ENCODE measurements around the gene TFPI. TPM values are rescaled to one million over a fixed set of nuclear protein-coding genes. Genes with fewer than 3 reads are reported as not detected.
"Not testable (repeated sequence)": the region's sequence is repeated elsewhere in the genome, so short reads cannot be mapped to it uniquely, and the experiment has no call there.

Gene TFPI
- total RNA-seq, 1 donor from 2014 or later, result 0.50 TPM

DNA sequence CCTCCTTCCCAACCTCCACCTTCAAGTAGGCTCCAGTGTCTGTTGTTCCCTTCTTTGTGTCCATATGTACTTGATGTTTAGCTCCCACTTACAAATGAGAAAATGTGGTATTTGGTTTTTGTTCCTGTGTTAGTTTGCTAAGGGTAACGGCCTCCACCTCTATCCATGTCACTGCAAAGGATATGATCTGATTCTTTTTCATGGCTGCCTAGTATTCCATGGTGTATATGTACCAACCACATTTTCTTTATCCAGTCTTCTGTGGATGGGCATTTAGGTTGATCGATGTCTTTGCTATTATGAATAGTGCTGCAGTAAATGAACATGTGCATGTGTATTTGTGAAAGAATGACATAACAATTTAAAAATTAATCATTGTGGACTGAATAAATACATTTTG lies 19.5 kb upstream of the TFPI start:
- Mint-ChIP-seq H3K9me3 (no peaks in the 10 kb centered on the region), H3K27ac (no peak overlapping the region), H3K4me3 (ENCODE audit: low read depth) (no peak overlapping the region), H3K27me3 (ENCODE audit: low read depth) (peaks cover 7% of the 10 kb centered on the region), H3K36me3 (ENCODE audit: low read depth) (no peaks in the 10 kb centered on the region), H3K4me1 (ENCODE audit: low read depth) (no peaks in the 10 kb centered on the region)
- intact Hi-C loops (cut with micrococcal nuclease), result no loop called here
- DNase-seq (ENCODE audit: low spot score), result no peak

DNA sequence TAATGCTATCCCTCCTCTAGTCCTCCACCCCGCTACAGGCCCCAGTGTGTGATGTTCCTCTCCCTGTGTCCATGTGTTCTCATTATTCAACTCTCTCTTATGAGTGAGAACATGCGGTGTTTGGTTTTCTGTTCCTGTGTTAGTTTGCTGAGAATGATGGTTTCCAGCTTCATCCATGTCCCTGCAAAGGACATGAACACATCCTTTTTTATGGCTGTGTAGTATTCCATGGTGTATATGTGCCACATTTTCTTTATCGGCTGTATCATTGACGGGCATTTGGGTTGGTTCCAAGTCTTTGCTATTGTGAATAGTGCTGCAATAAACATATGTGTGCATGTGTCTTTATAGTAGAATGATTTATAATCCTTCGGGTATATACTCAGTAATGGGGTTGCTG lies 17.8 kb upstream of the TFPI start:
- H3K27me3 Mint-ChIP-seq (ENCODE audit: low read depth); H3K27ac Mint-ChIP-seq; DNase-seq (ENCODE audit: low spot score); H3K4me1 Mint-ChIP-seq (ENCODE audit: low read depth); H3K4me3 Mint-ChIP-seq (ENCODE audit: low read depth); H3K9me3 Mint-ChIP-seq; H3K36me3 Mint-ChIP-seq (ENCODE audit: low read depth); intact Hi-C loops (cut with micrococcal nuclease): not testable (repeated sequence)

DNA sequence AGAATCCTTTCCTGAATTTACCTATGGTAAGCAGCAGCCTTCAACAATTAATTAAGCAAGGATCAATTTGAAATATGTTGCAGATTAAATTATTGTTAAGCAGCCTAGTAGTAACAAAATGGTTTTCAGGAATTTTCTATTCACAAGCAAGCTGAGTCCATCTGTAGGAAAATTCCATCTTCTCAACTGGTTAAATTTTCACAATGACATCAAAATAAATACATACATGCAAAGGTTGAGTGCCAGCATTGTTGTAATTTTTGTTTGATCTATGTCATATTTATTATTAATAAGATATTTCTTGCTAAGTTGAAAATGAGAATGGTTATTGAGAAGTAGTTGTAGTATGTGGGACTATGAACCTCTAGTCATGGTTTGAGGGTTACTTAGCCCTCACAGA lies 15.3 kb upstream of the TFPI start:
- Mint-ChIP-seq H3K4me3 (ENCODE audit: low read depth) (no peak overlapping the region), H3K4me1 (ENCODE audit: low read depth) (no peaks in the 10 kb centered on the region), H3K9me3 (no peaks in the 10 kb centered on the region), H3K27ac (no peak overlapping the region), H3K27me3 (ENCODE audit: low read depth) (peaks cover 8% of the 10 kb centered on the region), H3K36me3 (ENCODE audit: low read depth) (no peaks in the 10 kb centered on the region)
- DNase-seq (ENCODE audit: low spot score), result no peak
- intact Hi-C loops (cut with micrococcal nuclease), result no loop called here

DNA sequence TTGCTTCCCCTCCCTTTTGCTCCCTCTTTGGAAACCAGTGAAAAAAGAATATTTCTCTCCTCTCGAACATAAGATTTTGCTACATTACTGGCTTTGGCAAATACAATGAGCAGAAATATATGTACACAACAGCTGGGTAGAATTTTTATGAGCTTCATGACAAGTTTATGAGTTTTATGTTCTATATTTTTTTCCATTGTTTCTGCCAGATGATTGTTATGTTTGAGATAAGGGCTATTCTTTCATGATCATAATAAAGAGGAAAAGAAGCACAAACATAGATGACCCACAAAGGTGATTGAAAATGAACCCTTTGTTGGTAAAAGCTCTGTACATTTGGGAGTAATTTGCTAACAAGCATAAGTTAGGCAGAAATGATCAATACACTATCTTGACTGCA lies 14.8 kb upstream of the TFPI start:
- H3K4me3 Mint-ChIP-seq (ENCODE audit: low read depth), result no peak overlapping the region
- peaks cover 8% of the 10 kb centered on the region for H3K27me3 Mint-ChIP-seq (ENCODE audit: low read depth)

DNA sequence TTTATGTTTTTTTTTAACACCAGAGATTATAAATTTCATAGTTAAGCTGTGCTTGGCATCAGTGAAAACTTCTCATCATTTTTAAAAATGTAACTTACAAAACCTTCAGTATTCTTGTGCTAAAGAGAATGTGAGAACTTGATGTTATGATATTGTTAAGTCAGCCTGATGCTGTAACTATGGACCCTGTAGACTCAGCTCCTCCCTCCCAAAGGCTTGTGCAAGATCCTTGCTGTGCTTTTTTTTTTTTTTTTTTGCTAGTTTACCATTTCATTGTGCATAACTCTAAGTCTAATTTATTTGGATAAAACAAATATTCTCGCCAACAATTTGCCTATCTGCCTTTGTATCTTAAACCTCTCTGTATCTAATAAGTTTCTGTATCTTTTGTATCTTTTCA lies 12.9 kb upstream of the TFPI start:
- Mint-ChIP-seq H3K4me1 (ENCODE audit: low read depth) (no peaks in the 10 kb centered on the region), H3K27me3 (ENCODE audit: low read depth) (peaks cover 8% of the 10 kb centered on the region), H3K36me3 (ENCODE audit: low read depth) (no peaks in the 10 kb centered on the region), H3K4me3 (ENCODE audit: low read depth) (no peak overlapping the region), H3K9me3 (no peaks in the 10 kb centered on the region), H3K27ac (no peak overlapping the region)
- no peak for DNase-seq (ENCODE audit: low spot score)
- intact Hi-C loops (cut with micrococcal nuclease), result no loop called here

More for the DNA sequence above, 14.8 kb upstream of the TFPI start:
- no peaks in the 10 kb centered on the region for H3K36me3 Mint-ChIP-seq (ENCODE audit: low read depth)
- no peaks in the 10 kb centered on the region for H3K9me3 Mint-ChIP-seq
- no peak for DNase-seq (ENCODE audit: low spot score)
- no peak overlapping the region for H3K27ac Mint-ChIP-seq
- intact Hi-C loops (cut with micrococcal nuclease), result no loop called here
- no peaks in the 10 kb centered on the region for H3K4me1 Mint-ChIP-seq (ENCODE audit: low read depth)

DNA sequence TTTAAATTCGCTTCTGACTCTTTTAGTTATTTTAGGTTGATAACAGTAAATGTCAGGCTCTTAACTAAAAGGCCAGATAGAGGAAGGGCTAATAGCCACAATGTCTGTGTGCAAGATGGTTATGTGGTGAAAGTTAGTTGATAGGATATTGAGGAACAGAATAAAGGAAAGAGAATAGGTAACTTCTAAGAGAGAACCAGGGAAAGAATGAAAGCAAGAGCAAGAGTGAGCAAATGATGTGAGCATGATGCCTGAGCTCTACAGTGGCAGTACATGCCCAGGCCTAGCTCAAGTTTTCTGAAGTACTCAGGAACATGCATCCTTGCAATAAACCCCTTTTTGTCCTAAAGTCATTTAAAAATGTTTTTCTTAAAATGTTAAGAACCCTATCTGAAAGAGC lies 12.5 kb upstream of the TFPI start:
- no peak overlapping the region for H3K4me3 Mint-ChIP-seq (ENCODE audit: low read depth)
- intact Hi-C loops (cut with micrococcal nuclease), result no loop called here
- no peaks in the 10 kb centered on the region for H3K36me3 Mint-ChIP-seq (ENCODE audit: low read depth)
- no peak overlapping the region for H3K27ac Mint-ChIP-seq
- DNase-seq (ENCODE audit: low spot score), result no peak
- H3K4me1 Mint-ChIP-seq (ENCODE audit: low read depth), result no peaks in the 10 kb centered on the region
- H3K9me3 Mint-ChIP-seq, result no peaks in the 10 kb centered on the region
- H3K27me3 Mint-ChIP-seq (ENCODE audit: low read depth), result peaks cover 8% of the 10 kb centered on the region

DNA sequence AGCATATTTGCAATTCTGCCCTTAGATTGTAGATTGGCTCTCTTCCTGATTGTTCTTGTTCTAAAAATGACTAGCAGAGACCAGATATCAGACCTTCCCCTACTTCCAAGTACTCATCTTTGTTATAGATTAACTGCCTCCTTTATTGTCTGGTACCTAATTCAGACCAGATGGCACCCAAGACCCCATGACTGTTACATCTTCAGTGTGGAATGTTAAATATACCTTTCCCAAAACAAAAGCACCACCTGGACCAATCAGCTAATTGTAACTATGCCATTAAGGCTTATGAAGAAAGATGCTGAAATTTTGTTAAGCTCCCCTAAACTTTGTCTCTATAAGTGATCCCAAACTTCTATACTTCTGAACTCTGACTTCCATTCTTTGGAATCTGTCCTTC lies 12.0 kb upstream of the TFPI start:
- no peaks in the 10 kb centered on the region for H3K4me1 Mint-ChIP-seq (ENCODE audit: low read depth)
- no peak overlapping the region for H3K4me3 Mint-ChIP-seq (ENCODE audit: low read depth)
- no peak for DNase-seq (ENCODE audit: low spot score)
- intact Hi-C loops (cut with micrococcal nuclease), result no loop called here
- no peak overlapping the region for H3K27ac Mint-ChIP-seq
- H3K9me3 Mint-ChIP-seq, result no peaks in the 10 kb centered on the region
- peaks cover 8% of the 10 kb centered on the region for H3K27me3 Mint-ChIP-seq (ENCODE audit: low read depth)
- no peaks in the 10 kb centered on the region for H3K36me3 Mint-ChIP-seq (ENCODE audit: low read depth)

DNA sequence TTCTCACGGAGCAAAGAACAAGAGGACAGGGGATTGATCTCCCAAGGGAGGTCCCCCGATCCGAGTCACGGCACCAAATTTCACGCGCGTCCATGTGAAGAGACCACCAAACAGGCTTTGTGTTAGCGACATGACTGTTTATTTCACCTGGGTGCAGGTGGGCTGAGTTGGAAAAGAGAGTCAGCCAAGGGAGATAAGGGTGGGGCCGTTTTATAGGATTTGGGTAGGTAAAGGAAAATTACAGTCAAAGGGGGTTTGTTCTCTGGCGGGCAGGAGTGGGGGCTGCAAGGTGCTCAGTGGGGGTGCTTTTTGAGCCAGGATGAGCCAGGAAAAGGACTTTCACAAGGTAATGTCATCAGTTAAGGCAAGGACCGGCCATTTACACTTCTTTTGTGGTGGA lies 11.4 kb upstream of the TFPI start:
- DNase-seq (ENCODE audit: low spot score); H3K9me3 Mint-ChIP-seq; H3K4me3 Mint-ChIP-seq (ENCODE audit: low read depth); intact Hi-C loops (cut with micrococcal nuclease); H3K27ac Mint-ChIP-seq; H3K4me1 Mint-ChIP-seq (ENCODE audit: low read depth); H3K36me3 Mint-ChIP-seq (ENCODE audit: low read depth); H3K27me3 Mint-ChIP-seq (ENCODE audit: low read depth): not testable (repeated sequence)

DNA sequence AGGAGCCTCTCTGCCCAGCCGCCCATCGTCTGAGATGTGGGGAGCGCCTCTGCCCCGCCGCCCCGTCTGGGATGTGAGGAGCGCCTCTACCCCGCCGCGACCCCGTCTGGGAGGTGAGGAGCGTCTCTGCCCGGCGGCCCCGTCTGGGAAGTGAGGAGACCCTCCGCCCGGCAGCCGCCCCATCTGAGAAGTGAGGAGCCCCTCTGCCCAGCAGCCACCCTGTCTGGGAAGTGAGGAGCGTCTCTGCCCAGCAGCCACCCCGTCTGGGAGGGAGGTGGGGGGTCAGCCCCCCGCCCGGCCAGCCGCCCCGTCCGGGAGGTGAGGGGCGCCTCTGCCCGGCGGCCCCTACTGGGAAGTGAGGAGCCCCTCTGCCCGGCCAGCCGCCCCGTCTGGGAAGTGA lies 2.3 kb upstream of the TFPI start:
- H3K9me3 Mint-ChIP-seq; DNase-seq (ENCODE audit: low spot score); H3K27me3 Mint-ChIP-seq (ENCODE audit: low read depth); H3K27ac Mint-ChIP-seq; H3K4me3 Mint-ChIP-seq (ENCODE audit: low read depth); H3K36me3 Mint-ChIP-seq (ENCODE audit: low read depth); intact Hi-C loops (cut with micrococcal nuclease): not testable (repeated sequence)
- H3K4me1 Mint-ChIP-seq (ENCODE audit: low read depth), result peaks cover 12% of the 10 kb centered on the region

DNA sequence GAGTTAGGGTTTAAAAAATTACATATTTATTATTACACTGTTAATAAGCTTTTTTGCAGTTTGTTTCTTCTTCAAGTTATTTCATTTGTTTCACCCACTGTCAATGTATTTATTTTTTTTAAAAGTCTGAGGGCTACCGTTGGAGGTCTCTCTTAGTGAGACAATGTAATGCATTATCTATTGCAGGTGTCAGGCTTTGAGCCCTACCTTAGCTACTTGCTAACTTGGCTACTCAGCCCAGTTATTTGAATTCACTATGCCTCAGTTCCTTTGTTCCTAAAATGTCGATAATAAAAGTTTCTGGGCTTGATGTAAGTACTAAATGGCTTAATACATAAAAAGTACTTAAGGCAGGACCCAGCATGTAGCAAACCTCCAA lies 458 bp upstream of the TFPI start:
- peaks cover 12% of the 10 kb centered on the region for H3K4me1 Mint-ChIP-seq (ENCODE audit: low read depth)
- no peak for DNase-seq (ENCODE audit: low spot score)
- no peaks in the 10 kb centered on the region for H3K36me3 Mint-ChIP-seq (ENCODE audit: low read depth)
- H3K27ac Mint-ChIP-seq, result no peak overlapping the region
- H3K4me3 Mint-ChIP-seq (ENCODE audit: low read depth), result no peak overlapping the region
- intact Hi-C loops (cut with micrococcal nuclease), result no loop called here
- H3K9me3 Mint-ChIP-seq, result no peaks in the 10 kb centered on the region
- H3K27me3 Mint-ChIP-seq (ENCODE audit: low read depth), result peaks cover 11% of the 10 kb centered on the region

DNA sequence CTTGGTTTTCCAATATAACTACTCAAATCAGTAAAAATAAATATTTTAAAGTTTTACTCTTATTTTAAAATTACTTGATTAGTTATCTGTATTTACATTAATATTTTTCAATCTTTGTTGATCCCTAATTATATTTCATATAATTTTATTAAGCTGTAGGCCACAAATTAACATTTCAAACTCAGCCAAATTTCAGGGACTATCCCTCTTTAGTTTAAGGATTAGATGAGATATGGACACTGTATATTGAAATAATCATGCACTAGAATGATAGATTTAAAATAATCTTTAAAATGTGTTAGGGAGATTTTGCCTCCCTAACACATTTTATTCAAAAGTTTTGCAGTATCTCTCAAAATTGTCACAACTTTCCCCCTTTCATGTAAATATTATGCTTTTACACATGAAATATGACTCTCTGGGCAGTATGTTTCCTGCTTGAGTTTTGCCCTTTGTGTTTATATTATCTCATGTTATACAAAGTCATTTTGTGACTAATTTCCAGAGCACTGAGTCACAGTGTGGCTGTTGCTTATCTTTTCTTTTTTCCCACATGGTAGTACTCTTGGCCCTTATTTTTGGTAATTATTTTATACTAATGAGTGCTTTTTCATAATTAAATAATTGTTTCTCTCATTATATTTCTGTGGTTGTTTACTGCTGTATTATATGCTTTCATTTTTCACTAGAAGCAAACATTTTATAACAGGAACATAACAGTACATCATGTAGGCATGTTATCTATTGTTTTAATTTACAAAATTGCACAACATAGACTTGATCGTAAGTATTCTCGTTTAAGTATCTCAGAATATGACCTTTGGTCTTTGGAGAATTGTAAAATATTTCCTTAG lies 1.2 kb downstream of the TFPI start:
- Mint-ChIP-seq H3K27ac (no peak overlapping the region), H3K4me3 (ENCODE audit: low read depth) (no peak overlapping the region), H3K4me1 (ENCODE audit: low read depth) (peaks cover 12% of the 10 kb centered on the region), H3K27me3 (ENCODE audit: low read depth) (peaks cover 20% of the 10 kb centered on the region), H3K36me3 (ENCODE audit: low read depth) (no peaks in the 10 kb centered on the region), H3K9me3 (no peaks in the 10 kb centered on the region)
- intact Hi-C loops (cut with micrococcal nuclease), result loop anchor here (1.0 to 2.0 kb wide), 2 partner anchors 33 to 42 kb away; no protein-coding TSS in a partner anchor
- DNase-seq (ENCODE audit: low spot score), result no peak

DNA sequence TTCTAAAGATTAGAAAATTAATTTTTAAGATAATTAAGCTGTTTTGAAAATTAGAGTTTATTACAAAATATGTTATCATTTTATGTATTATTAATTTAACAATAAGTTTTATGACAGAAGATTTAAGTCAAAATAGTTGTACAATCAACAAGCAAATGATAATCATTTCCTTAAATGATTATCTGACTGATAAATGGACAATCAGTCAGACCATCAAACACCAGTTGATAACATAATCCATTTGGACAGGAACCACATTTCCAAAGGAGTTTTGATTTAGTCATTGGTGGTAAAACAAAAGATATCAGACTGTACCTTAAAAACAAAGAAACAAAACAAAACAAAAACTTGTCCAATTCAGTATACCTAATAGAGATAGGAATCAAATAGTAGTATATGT lies 1.9 kb downstream of the TFPI start:
- H3K9me3 Mint-ChIP-seq, result no peaks in the 10 kb centered on the region
- no peak for DNase-seq (ENCODE audit: low spot score)
- peaks cover 21% of the 10 kb centered on the region for H3K27me3 Mint-ChIP-seq (ENCODE audit: low read depth)
- H3K4me3 Mint-ChIP-seq (ENCODE audit: low read depth), result no peak overlapping the region
- no peaks in the 10 kb centered on the region for H3K36me3 Mint-ChIP-seq (ENCODE audit: low read depth)
- H3K27ac Mint-ChIP-seq, result no peak overlapping the region
- H3K4me1 Mint-ChIP-seq (ENCODE audit: low read depth), result peaks cover 12% of the 10 kb centered on the region
- intact Hi-C loops (cut with micrococcal nuclease), result loop anchor here (2.0 kb wide), 1 partner anchor 42 kb away; no protein-coding TSS in a partner anchor

DNA sequence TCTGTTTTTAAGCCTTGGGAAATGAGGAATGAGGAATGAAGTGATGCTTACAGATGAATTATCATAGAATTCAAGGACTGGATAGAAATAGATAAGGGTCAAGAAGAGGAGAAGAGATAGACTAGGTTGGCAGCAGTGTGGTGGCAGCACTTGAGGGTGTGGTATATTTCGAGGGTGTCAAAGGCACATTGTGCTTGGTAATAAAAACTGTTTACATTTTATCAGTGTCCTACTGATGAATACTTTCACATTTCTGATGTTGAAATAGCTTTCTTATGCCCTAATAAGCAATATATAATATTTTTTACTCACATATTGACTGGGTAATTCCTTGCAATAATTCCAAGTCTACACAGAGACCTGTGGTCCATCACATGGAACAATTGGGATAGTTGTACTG lies 3.4 kb downstream of the TFPI start:
- Mint-ChIP-seq H3K9me3 (no peaks in the 10 kb centered on the region), H3K4me1 (ENCODE audit: low read depth) (peaks cover 12% of the 10 kb centered on the region), H3K36me3 (ENCODE audit: low read depth) (no peaks in the 10 kb centered on the region), H3K4me3 (ENCODE audit: low read depth) (no peak overlapping the region), H3K27me3 (ENCODE audit: low read depth) (peaks cover 22% of the 10 kb centered on the region), H3K27ac (no peak overlapping the region)
- intact Hi-C loops (cut with micrococcal nuclease), result no loop called here
- no peak for DNase-seq (ENCODE audit: low spot score)

Data from activated T-helper 2 cell treated with anti-CD3 and anti-CD28 coated beads, Interferon-gamma antibody, Interleukin-2, Interleukin-4, amounts not matched to agents 10 μg/mL and 5 μg/mL and 100 μg/mL, durations not matched to agents 14 hours and 24 hours and 36 hours (primary cell).